ENCODE results near the gene ADAMTS13. TPM values are rescaled to one million over a fixed set of nuclear protein-coding genes. Genes with fewer than 3 reads are reported as not detected.
"Not testable (repeated sequence)": the region's sequence is repeated elsewhere in the genome, so short reads cannot be mapped to it uniquely, and the experiment has no call there.

Gene ADAMTS13
- total RNA-seq, 1 donor from 2014 or later, result 2.4 TPM

DNA sequence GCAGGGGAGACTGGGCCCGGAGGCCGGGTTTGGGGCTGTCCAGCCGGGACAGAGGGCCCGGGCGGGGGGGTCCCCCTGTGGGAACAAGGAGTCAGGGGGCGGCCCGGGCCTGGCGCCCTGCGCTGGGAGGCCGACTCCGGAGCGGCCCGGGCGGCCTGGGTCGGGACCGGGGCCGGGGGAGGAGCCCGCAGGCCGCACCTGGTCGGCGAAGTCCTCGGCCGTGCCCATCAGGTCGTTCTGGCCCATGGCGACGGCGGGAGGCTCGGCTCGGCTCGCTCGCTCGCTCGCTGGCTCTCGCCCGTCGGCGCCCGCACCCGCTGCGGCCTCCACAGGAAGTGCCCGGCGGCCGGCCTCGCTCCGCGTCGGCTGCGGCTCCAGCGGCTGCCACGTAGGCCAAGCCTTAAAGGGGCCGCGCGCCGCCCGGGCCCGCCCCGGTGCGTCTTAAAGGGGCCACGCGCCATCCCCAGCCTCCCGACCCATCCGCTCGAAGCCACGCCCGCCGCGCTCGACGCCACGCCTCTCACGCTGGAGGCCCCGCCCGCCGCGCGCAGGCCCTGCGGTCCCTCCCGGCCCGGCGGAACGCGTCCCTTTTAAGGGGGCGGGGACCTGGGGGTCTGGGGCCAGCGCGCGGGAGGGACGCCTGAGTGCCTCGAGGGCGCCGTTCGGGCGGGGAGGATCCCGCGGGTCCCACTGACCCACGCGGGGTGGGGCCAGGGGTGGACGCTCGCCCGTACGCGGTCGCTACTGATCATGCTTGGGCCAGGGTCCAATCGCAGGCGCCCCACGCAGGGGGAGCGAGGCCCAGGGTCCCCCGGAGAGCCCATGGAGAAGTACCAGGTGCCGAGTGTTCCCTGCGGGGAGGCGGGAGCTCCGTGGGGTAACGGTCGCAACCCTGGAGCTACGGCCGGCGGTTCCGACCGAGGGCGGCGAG, 46.2 kb upstream of the ADAMTS13 start, which contains the start of the genes STKLD1 and SURF4:
TSS of gene STKLD1 (plus strand) at position 643 of the 931 bp plus-strand sequence. CDS start at position 751, 108 bp downstream.
TSS of gene SURF4 (minus strand) at position 337 of the 931 bp plus-strand sequence. CDS start at position 246, 91 bp downstream.
- H3K27ac Mint-ChIP-seq, result peak within 1 kb of the TSS; percentile 94
- peaks cover 4% of the 10 kb centered on the region for H3K4me1 ChIP-seq
- peak within 1 kb of the TSS; percentile 94 for H3K9ac ChIP-seq
- DNase-seq (ENCODE audit: low spot score), result peak; percentile 99
- H3K9me3 ChIP-seq (ENCODE audit: low read depth), result no peaks in the 10 kb centered on the region
- H3K36me3 ChIP-seq, result no peaks in the 10 kb centered on the region
- peaks cover 13% of the 10 kb centered on the region for H3K4me1 Mint-ChIP-seq
- peaks cover 13% of the 10 kb centered on the region for H3K27me3 ChIP-seq
- peaks cover 47% of the 10 kb centered on the region for H4K20me1 ChIP-seq (ENCODE audit: low read depth)
- no peaks in the 10 kb centered on the region for H3K9me3 Mint-ChIP-seq
- H3K79me2 ChIP-seq (ENCODE audit: low read depth), result peaks cover 48% of the 10 kb centered on the region
- peak within 1 kb of the TSS; percentile 92 for H3K4me2 ChIP-seq
- peaks cover 4% of the 10 kb centered on the region for H3K27me3 Mint-ChIP-seq (ENCODE audit: insufficient read depth, low read depth)
- peak within 1 kb of the TSS; percentile 91 for H3K27ac ChIP-seq
- H2AFZ ChIP-seq (replicated peaks), result peak within 1 kb of the TSS; percentile 57
- peak within 1 kb of the TSS; percentile 99 for H3K4me3 ChIP-seq
- H3F3A ChIP-seq (ENCODE audit: low read depth), result no peaks in the 10 kb centered on the region
- TF ChIP-seq EZH2phosphoT487 (IDR thresholded peaks at IDR 0.05) (no peak), CTCF (IDR thresholded peaks at IDR 0.05) (no peak), EZH2 (IDR thresholded peaks at IDR 0.05) (no peak)
- peaks cover 7% of the 10 kb centered on the region for H3K36me3 Mint-ChIP-seq
- H3K4me3 Mint-ChIP-seq, result peak within 1 kb of the TSS; percentile 99

DNA sequence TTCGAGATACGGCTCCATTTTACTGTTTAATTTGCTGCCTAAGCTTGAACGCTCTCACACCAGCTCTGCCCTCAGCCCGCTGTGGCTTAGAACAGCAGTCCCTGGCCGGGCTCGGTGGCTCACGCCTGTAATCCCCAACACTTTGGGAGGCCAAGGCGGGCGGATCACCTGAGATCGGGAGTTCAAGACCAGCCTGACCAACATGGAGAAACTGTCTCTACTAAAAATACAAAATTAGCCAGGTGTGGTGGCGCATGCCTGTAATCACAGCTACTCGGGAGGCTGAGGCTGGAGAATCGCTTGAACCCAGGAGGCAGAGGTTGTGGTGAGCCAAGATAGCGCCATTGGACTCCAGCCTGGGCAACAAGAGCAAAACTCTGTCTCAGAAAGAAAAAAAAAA, 44.9 kb upstream of the ADAMTS13 start:
- H3K27ac ChIP-seq; H3K9ac ChIP-seq; H3K9me3 ChIP-seq (ENCODE audit: low read depth); H3K27ac Mint-ChIP-seq; H3K27me3 Mint-ChIP-seq (ENCODE audit: insufficient read depth, low read depth); DNase-seq (ENCODE audit: low spot score); H3F3A ChIP-seq (ENCODE audit: low read depth); H3K9me3 Mint-ChIP-seq; H3K36me3 Mint-ChIP-seq; H3K4me1 ChIP-seq; H2AFZ ChIP-seq (replicated peaks); H3K4me3 ChIP-seq; H3K36me3 ChIP-seq: not testable (repeated sequence)
- Histone ChIP-seq H4K20me1 (ENCODE audit: low read depth) (peaks cover 34% of the 10 kb centered on the region), H3K79me2 (ENCODE audit: low read depth) (peaks cover 36% of the 10 kb centered on the region), H3K4me2 (peak overlapping the region; percentile 83), H3K27me3 (peaks cover 13% of the 10 kb centered on the region)
- Mint-ChIP-seq H3K4me3 (peak overlapping the region; percentile 83), H3K4me1 (peaks cover 13% of the 10 kb centered on the region)

DNA sequence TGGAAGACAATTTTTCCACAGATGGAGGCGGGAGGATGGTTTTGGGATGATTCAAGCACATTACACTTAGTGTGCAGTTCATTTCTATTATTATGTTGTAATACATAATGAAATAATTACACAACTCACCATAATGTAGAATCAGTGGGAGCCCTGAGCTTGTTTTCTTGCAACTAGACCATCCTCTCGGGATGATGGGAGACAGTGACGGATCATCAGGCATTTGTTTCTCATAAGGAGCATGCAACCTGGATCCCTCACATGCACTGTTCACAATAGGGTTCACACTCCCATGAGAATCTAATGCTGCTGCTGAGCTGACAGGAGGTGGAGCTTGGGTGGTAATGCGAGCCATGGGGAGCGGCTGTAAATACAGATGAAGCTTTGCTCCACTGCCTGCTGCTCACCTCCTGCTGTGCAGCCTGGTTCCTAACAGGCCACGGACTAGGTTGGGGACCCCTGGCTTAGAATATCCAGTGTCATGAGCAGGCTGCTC, 44.4 kb upstream of the ADAMTS13 start:
- peaks cover 4% of the 10 kb centered on the region for H3K27me3 Mint-ChIP-seq (ENCODE audit: insufficient read depth, low read depth)
- H3K4me3 Mint-ChIP-seq, result peak overlapping the region; percentile 83

More for the DNA sequence above, 44.4 kb upstream of the ADAMTS13 start:
- no peak overlapping the region for H2AFZ ChIP-seq (replicated peaks)
- peaks cover 29% of the 10 kb centered on the region for H4K20me1 ChIP-seq (ENCODE audit: low read depth)
- no peaks in the 10 kb centered on the region for H3K9me3 ChIP-seq (ENCODE audit: low read depth)
- H3K4me1 ChIP-seq, result peaks cover 4% of the 10 kb centered on the region
- no peak overlapping the region for H3K9ac ChIP-seq
- H3K4me3 ChIP-seq, result no peak overlapping the region
- H3K27me3 ChIP-seq, result peaks cover 13% of the 10 kb centered on the region
- no peak overlapping the region for H3K4me2 ChIP-seq
- H3K27ac ChIP-seq, result no peak overlapping the region
- TF ChIP-seq EZH2 (IDR thresholded peaks at IDR 0.05) (no peak), CTCF (IDR thresholded peaks at IDR 0.05) (no peak), EZH2phosphoT487 (IDR thresholded peaks at IDR 0.05) (no peak)
- peaks cover 31% of the 10 kb centered on the region for H3K79me2 ChIP-seq (ENCODE audit: low read depth)
- H3K36me3 Mint-ChIP-seq, result peaks cover 7% of the 10 kb centered on the region
- H3K36me3 ChIP-seq, result no peaks in the 10 kb centered on the region
- no peaks in the 10 kb centered on the region for H3F3A ChIP-seq (ENCODE audit: low read depth)
- H3K4me1 Mint-ChIP-seq, result peaks cover 13% of the 10 kb centered on the region
- no peaks in the 10 kb centered on the region for H3K9me3 Mint-ChIP-seq
- DNase-seq (ENCODE audit: low spot score), result no peak
- H3K27ac Mint-ChIP-seq, result no peak overlapping the region
